K562 (cell line): ENCODE results near the gene CCNA1. TPM values are rescaled to one million over a fixed set of nuclear protein-coding genes. Genes with fewer than 3 reads are reported as not detected.

Experiments used
- ATAC-seq: fragments of 200-7000 bp; cut with Tn5 transposase; 3 replicates; pipeline ENCODE4 v1.9.1; 2020; ENCODE audit warnings: moderate library complexity
- BruUV-seq: library from RNA; stranded (reverse); fragments of 400-500 nt; replicated peaks from 2 replicates; lab custom pipeline; 2021; lab: Mats Ljungman, UMichigan
- CTCF ChIA-PET: fragments of 300-600 bp; formaldehyde crosslinking; extraction: SDS; loops from one replicate; lab custom pipeline; 2021; ENCODE audit warnings: low intra/inter-chr PET ratio; lab: Yijun Ruan, JAX
- POLR2A ChIA-PET: fragments of 300-600, 350-650 bp; sonication (Branson Sonifier 250); formaldehyde crosslinking; extraction: SDS; loops from one replicate; lab custom pipeline; 2021; ENCODE audit warnings: antibody characterized with exemption, inconsistent platforms; lab: Yijun Ruan, JAX
- DNase-seq, 4 experiments: peaks; one replicate each; pipeline versions ENCODE4 v3.0.0 to v3.0.0-alpha.2; 2011 to 2018; ENCODE audit warnings: low spot score in 3 of 4, mixed read lengths in 3 of 4; ENCODE audit errors: extremely low read depth in 1 of 4
- FAIRE-seq: peaks from 2 replicates; lab custom pipeline; 2011; peaks lifted over from hg19 to GRCh38; lab: Jason Lieb, UNC
- H2AFZ ChIP-seq: 2 replicates; pipeline ENCODE4 v1.6.0; 2011; ENCODE audit warnings: low read depth, low read length, control low read depth, inconsistent platforms
- H3K27ac ChIP-seq: fragments of 200-600 bp; 3 replicates; pipeline ENCODE4 v1.8.0; 2011; ENCODE audit warnings: low read depth, mild to moderate bottlenecking, control low read depth, inconsistent platforms, low read length, moderate library complexity, mixed read lengths; ENCODE audit errors: extremely low read depth
- H3K27me3 ChIP-seq, 2 experiments: fragments of 300-600 bp in 1 of 2; 2 replicates in 1 of 2; 3 replicates in 1 of 2; pipeline versions ENCODE4 v1.6.0 to v1.8.0; 2011; ENCODE audit warnings: inconsistent platforms in 2 of 2, low read length in 2 of 2, mild to moderate bottlenecking in 1 of 2, mixed read lengths in 1 of 2, moderate library complexity in 1 of 2; ENCODE audit not compliant: control insufficient read depth in 2 of 2, insufficient read depth in 2 of 2
- H3K36me3 ChIP-seq: fragments of 300-600 bp; 3 replicates; pipeline ENCODE4 v1.8.0; 2011; ENCODE audit warnings: mild to moderate bottlenecking, low read length, inconsistent platforms; ENCODE audit not compliant: control insufficient read depth, insufficient read depth
- H3K4me1 ChIP-seq, 2 experiments: fragments of 200-600 bp in 1 of 2; replicated peaks in 1 of 2; 2 replicates in 1 of 2; 3 replicates in 1 of 2; pipeline versions ENCODE4 v1.5.1 to v1.8.0; 2011; ENCODE audit warnings: inconsistent platforms in 2 of 2, low read length in 2 of 2, mild to moderate bottlenecking in 1 of 2, mixed read lengths in 1 of 2, moderate library complexity in 1 of 2; ENCODE audit not compliant: control insufficient read depth in 2 of 2, insufficient read depth in 2 of 2
- H3K4me2 ChIP-seq: 2 replicates; pipeline ENCODE4 v1.6.1; 2011; ENCODE audit warnings: low read length, control low read depth, inconsistent platforms, mixed read lengths; ENCODE audit not compliant: insufficient read depth
- H3K4me3 ChIP-seq: fragments of 200-600 bp; sonication (generic), shearing (Covaris generic); 2 replicates; pipeline ENCODE4 v1.5.1; 2016; ENCODE audit warnings: control low read depth, inconsistent platforms
- H3K79me2 ChIP-seq: fragments of 200-600 bp; 3 replicates; pipeline ENCODE4 v1.8.0; 2011; ENCODE audit warnings: low read length, inconsistent platforms; ENCODE audit not compliant: control insufficient read depth, insufficient read depth
- H3K9ac ChIP-seq, 2 experiments: 2 replicates each; pipeline versions ENCODE4 v1.6.0 to v1.6.1; 2011; ENCODE audit warnings: low read depth in 2 of 2, low read length in 2 of 2, control low read depth in 1 of 2, inconsistent platforms in 1 of 2, mild to moderate bottlenecking in 1 of 2, mixed read lengths in 1 of 2; ENCODE audit not compliant: insufficient read depth in 1 of 2
- H3K9me1 ChIP-seq: one replicate; pipeline ENCODE4 v1.6.0; 2011; ENCODE audit warnings: inconsistent platforms, mild to moderate bottlenecking, low read length, moderate library complexity; ENCODE audit not compliant: control insufficient read depth, insufficient read depth
- H3K9me3 ChIP-seq: replicated peaks from 2 replicates; pipeline ENCODE4 v1.5.1; 2011; ENCODE audit warnings: low read depth, low read length, inconsistent platforms; ENCODE audit not compliant: control insufficient read depth, insufficient read depth
- H4K20me1 ChIP-seq: replicated peaks from 2 replicates; pipeline ENCODE4 v1.6.1; 2011; ENCODE audit warnings: low read length, inconsistent platforms, mixed read lengths; ENCODE audit not compliant: control insufficient read depth, insufficient read depth
- CHD4 ChIP-seq: fragments of 200-600 bp; sonication (generic); IDR thresholded peaks from 3 replicates; pipeline ENCODE4 v1.6.1; 2012; ENCODE audit warnings: low read depth, mild to moderate bottlenecking, mixed read lengths, low read length, inconsistent platforms; ENCODE audit not compliant: insufficient read depth, insufficient replicate concordance, poor library complexity, severe bottlenecking
- CUX1 ChIP-seq: fragments of 200-800 bp; sonication (Bioruptor generic); IDR thresholded peaks from 2 replicates; pipeline ENCODE4 v1.6.1; 2016; ENCODE audit warnings: missing genetic modification characterization, missing compliant biosample characterization
- ELF2 ChIP-seq: fragments of 250-450 bp; sonication (Bioruptor Pico); IDR thresholded peaks from 2 replicates; pipeline ENCODE4 v1.5.0; 2021; ENCODE audit warnings: mild to moderate bottlenecking
- MXD1 ChIP-seq: fragments of 250-450 bp; sonication (Bioruptor Pico); IDR thresholded peaks from 2 replicates; pipeline ENCODE4 v1.8.0; 2021; ENCODE audit warnings: borderline replicate concordance, mild to moderate bottlenecking, moderate library complexity; ENCODE audit not compliant: poor library complexity, severe bottlenecking
- NELFE ChIP-seq: IDR thresholded peaks from 2 replicates; pipeline ENCODE4 v1.6.1; 2011; ENCODE audit warnings: mild to moderate bottlenecking; ENCODE audit not compliant: insufficient read depth, insufficient read length
- NFE2L1 ChIP-seq: fragments of 450-650 bp; IDR thresholded peaks from 2 replicates; pipeline ENCODE4 v1.6.1; 2016; ENCODE audit warnings: missing genetic modification characterization, low read depth, mild to moderate bottlenecking, missing compliant biosample characterization, moderate library complexity, borderline replicate concordance
- NR2C1 ChIP-seq, 2 experiments: fragments of 450-650 bp; IDR thresholded peaks; 2 replicates each; pipeline ENCODE4 v1.6.1; 2017; ENCODE audit warnings: mild to moderate bottlenecking in 2 of 2, antibody characterized with exemption in 1 of 2, inconsistent platforms in 1 of 2, missing compliant biosample characterization in 1 of 2, missing genetic modification characterization in 1 of 2
- RNF2 ChIP-seq: sonication (generic); IDR thresholded peaks from 2 replicates; pipeline ENCODE4 v1.6.1; 2016
- STAT6 ChIP-seq: sonication (generic); formaldehyde crosslinking; IDR thresholded peaks from 2 replicates; pipeline ENCODE4 v1.8.1; 2023; ENCODE audit warnings: mild to moderate bottlenecking, missing genetic modification reagents
- TBL1XR1 ChIP-seq, 2 experiments: IDR thresholded peaks; 2 replicates each; pipeline ENCODE4 v1.6.1; 2012; ENCODE audit warnings: improper control_type of control experiment in 2 of 2, low read length in 2 of 2, mild to moderate bottlenecking in 1 of 2
- TRIM25 ChIP-seq: fragments of 450-650 bp; IDR thresholded peaks from 2 replicates; pipeline ENCODE4 v1.7.0; 2016; ENCODE audit warnings: borderline replicate concordance
- WGBS: fragments of 100-300 bp; shearing (Covaris generic); methylation state at CpG from one replicate; pipeline ENCODE4 v1.1.6; 2016; ENCODE audit warnings: low coverage, mixed read lengths; ENCODE audit not compliant: insufficient coverage; ENCODE audit errors: missing lambda C conversion rate; 5-methylcytosine and 5-hydroxymethylcytosine counted together
- in situ Hi-C: fragments of 300-500 bp; cut with MboI; formaldehyde crosslinking; loops from 4 replicates; pipeline ENCODE4 v1.15.0; 2018; ENCODE audit warnings: inconsistent platforms, mixed read lengths
- intact Hi-C: fragments of 100-400 bp; cut with micrococcal nuclease; formaldehyde crosslinking; loops from 2 replicates; pipeline ENCODE4 v1.14.2; 2022
- polyA plus RNA-seq, 8 experiments: library from polyadenylated mRNA; depleted of rRNA in 4 of 8; stranded (reverse) in 5 of 8; unstranded in 3 of 8; fragments of >200 nt; fragmentation: Nextera tagmentation in 2 of 8; fragmentation: Illumina TruSeq in 1 of 8; extraction: Ambion mirVana in 2 of 8; extraction: Trizol in 1 of 8; gene quantifications; 2 replicates each; pipeline versions ENCODE4 v1.2.1 to v1.2.3, GENCODE V29; 2011 to 2014; ENCODE audit warnings: inconsistent platforms in 1 of 8, missing spikeins in 1 of 8
- total RNA-seq, 7 experiments: library from RNA; depleted of rRNA in 6 of 7; stranded (reverse); fragments of >200 nt in 6 of 7; fragmentation: Illumina TruSeq in 2 of 7; extraction: Trizol in 2 of 7; gene quantifications; 2 replicates each; pipeline versions ENCODE4 v1.2.1 to v1.2.3, GENCODE V29; 2011 to 2021; ENCODE audit warnings: low replicate concordance in 1 of 7

The CCNA1 gene
- total and polyA plus RNA-seq, 9 of the 15 experiments (the other 6 are each of a cell fraction or from before 2014, with no cell fraction given), result 0.08 TPM; not detected in 8

GRCh38 chr13:36417331-36417730 lies 15.0 kb upstream of the CCNA1 start:
- Histone ChIP-seq H3K79me2 (no peaks in the 10 kb centered on the region), H3K27me3 (no peaks in the 10 kb centered on the region), H3K36me3 (no peaks in the 10 kb centered on the region), H4K20me1 (no peaks in the 10 kb centered on the region), H3K9me3 (no peaks in the 10 kb centered on the region), H3K4me1 (no peaks in the 10 kb centered on the region), H3K4me3 (no peak overlapping the region), H3K4me2 (no peak overlapping the region), H2AFZ (no peak overlapping the region), H3K27ac (no peak overlapping the region), H3K9me1 (no peaks in the 10 kb centered on the region), H3K9ac (no peak overlapping the region)
- FAIRE-seq (no peak), DNase-seq (no peak), ATAC-seq (no peak)
- intact Hi-C loops, result no loop called here
- in situ Hi-C loops, result loop anchor here (25.0 kb wide), 2 partner anchors 420 to 430 kb away; no protein-coding TSS in a partner anchor
- no TSS peak for BruUV-seq
- ChIA-PET POLR2A (no interaction called here), CTCF (no interaction called here)
- TF ChIP-seq ELF2 (no peak), TRIM25 (no peak), NFE2L1 (no peak), RNF2 (no peak), NELFE (no peak), TBL1XR1 (IDR thresholded peaks at IDR 0.05; ENCODE audit: low read length in 2 of 2) (no peak), CHD4 (no peak), STAT6 (CRISPR knock-in tag) (no peak), MXD1 (no peak), NR2C1 (IDR thresholded peaks at IDR 0.05) (no peak), NR2C1 (tag; IDR thresholded peaks at IDR 0.05) (no peak), CUX1 (CRISPR knock-in tag) (no peak)
- 0% methylated on average over 2 of the region's 2 CpGs for WGBS
